ENCODE results near the gene EML4. TPM values are rescaled to one million over a fixed set of nuclear protein-coding genes. Genes with fewer than 3 reads are reported as not detected.

The EML4 gene
- total RNA-seq, 1 donor from 2014 or later, result 109 TPM

DNA sequence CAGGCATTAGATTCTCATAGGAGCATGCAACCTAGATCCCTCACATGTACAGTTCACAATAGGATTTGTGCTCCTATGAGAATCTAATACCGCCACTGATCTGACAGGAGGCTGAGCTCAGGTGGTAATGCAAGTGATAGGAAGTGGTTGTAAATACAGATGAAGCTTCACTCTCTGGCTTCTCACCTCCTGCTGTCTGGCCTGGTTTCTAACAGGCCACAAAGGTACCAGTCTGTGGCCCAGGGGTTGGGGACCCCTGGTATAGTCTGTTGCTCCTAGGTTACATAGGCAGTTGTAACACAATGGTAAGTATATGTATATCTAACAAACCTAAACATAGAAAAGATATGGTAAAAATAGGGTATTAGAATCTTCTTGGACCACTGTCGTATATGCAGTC lies 81.8 kb downstream of the EML4 start:
- peaks cover 24% of the 10 kb centered on the region for H3K4me1 ChIP-seq
- no peak overlapping the region for H3K27ac ChIP-seq
- intact Hi-C loops (cut with DNase I), result no loop called here
- peaks cover 9% of the 10 kb centered on the region for H3K36me3 ChIP-seq
- TF ChIP-seq, protein P1, sequence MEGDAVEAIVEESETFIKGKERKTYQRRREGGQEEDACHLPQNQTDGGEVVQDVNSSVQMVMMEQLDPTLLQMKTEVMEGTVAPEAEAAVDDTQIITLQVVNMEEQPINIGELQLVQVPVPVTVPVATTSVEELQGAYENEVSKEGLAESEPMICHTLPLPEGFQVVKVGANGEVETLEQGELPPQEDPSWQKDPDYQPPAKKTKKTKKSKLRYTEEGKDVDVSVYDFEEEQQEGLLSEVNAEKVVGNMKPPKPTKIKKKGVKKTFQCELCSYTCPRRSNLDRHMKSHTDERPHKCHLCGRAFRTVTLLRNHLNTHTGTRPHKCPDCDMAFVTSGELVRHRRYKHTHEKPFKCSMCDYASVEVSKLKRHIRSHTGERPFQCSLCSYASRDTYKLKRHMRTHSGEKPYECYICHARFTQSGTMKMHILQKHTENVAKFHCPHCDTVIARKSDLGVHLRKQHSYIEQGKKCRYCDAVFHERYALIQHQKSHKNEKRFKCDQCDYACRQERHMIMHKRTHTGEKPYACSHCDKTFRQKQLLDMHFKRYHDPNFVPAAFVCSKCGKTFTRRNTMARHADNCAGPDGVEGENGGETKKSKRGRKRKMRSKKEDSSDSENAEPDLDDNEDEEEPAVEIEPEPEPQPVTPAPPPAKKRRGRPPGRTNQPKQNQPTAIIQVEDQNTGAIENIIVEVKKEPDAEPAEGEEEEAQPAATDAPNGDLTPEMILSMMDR (IDR thresholded peaks at IDR 0.05), result no peak
- H3K4me3 ChIP-seq, result no peak overlapping the region
- DNase-seq, result no peak
- H3K9me3 ChIP-seq, result no peaks in the 10 kb centered on the region
- ATAC-seq, result no peak
- no peaks in the 10 kb centered on the region for H3K27me3 ChIP-seq (ENCODE audit: low read depth)

- no peak for ATAC-seq
- intact Hi-C loops (cut with DNase I), result no loop called here
- Histone ChIP-seq H3K4me3 (no peak overlapping the region), H3K27me3 (ENCODE audit: low read depth) (no peaks in the 10 kb centered on the region), H3K9me3 (no peaks in the 10 kb centered on the region), H3K4me1 (peaks cover 31% of the 10 kb centered on the region), H3K36me3 (no peaks in the 10 kb centered on the region), H3K27ac (no peak overlapping the region)
- no peak for DNase-seq
- TF ChIP-seq, protein P1 (IDR thresholded peaks at IDR 0.05), result no peak
Measured at GRCh38 chr2:42252464-42252863, 83.3 kb downstream of the EML4 start.

DNA sequence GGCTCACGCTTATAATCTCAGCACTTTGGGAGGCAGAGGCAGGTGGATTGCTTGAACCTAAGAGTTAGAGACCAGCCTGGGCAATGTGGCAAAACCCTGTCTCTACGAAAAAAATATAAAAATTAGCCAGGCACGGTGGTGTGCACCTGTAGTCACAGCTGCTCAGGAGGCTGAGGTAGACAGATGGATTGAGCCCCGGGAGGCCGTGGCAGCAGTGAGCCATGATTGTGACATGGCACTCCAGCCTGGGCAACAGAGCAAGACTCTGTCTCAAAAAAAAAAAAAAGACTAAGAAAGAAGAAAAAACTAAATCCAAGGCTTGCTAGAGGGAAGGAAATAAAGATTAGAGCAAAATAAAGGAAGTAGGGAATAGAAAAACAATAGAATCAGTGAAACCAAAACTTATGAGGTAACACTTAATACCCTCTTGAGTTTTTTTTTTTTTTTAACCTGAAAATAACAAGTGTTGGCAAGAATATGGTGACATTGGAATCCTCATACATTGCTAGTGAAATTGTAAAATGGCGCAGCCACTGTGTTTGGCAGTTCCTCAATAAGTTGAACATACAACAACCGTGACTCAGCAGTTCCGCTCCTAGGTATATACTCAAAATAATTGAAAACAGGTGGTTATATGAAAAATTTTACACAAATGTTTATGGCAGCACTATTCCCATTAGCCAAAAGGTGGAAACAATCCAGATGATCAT lies 85.2 kb downstream of the EML4 start:
- H3K36me3 ChIP-seq, result peaks cover 10% of the 10 kb centered on the region
- no peak overlapping the region for H3K27ac ChIP-seq
- H3K27me3 ChIP-seq (ENCODE audit: low read depth), result no peaks in the 10 kb centered on the region
- DNase-seq (no peak), ATAC-seq (no peak)
- H3K4me1 ChIP-seq, result peaks cover 25% of the 10 kb centered on the region
- TF ChIP-seq, protein P1 (IDR thresholded peaks at IDR 0.05), result no peak
- intact Hi-C loops (cut with DNase I), result no loop called here
- H3K4me3 ChIP-seq, result no peak overlapping the region
- no peaks in the 10 kb centered on the region for H3K9me3 ChIP-seq

DNA sequence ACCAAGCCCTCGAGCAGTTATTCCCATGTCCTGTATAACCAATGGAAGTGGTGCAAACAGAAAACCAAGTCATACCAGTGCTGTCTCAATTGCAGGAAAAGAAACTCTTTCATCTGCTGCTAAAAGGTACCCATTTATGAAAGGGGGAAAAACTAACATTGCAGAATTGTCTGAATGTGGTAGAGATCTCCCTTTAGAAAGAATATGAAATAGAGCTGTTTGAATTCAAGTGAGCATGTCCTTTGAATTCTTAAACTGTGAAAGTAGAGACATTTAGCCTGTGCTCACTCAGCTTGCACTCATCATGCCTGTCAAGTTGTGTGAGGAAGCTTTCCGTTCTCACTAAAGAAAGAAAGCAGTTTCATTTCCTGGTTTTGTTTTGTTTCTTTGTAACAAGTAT lies 87.4 kb downstream of the EML4 start:
- Histone ChIP-seq H3K9me3 (no peaks in the 10 kb centered on the region), H3K4me3 (no peak overlapping the region), H3K27ac (no peak overlapping the region), H3K36me3 (peaks cover 18% of the 10 kb centered on the region), H3K4me1 (peaks cover 11% of the 10 kb centered on the region), H3K27me3 (ENCODE audit: low read depth) (no peaks in the 10 kb centered on the region)
- ATAC-seq (no peak), DNase-seq (no peak)
- TF ChIP-seq, protein P1 (IDR thresholded peaks at IDR 0.05), result no peak
- intact Hi-C loops (cut with DNase I), result no loop called here

GRCh38 chr2:42261518-42262195 lies 92.5 kb downstream of the EML4 start:
- no peaks in the 10 kb centered on the region for H3K4me1 ChIP-seq
- H3K4me3 ChIP-seq, result no peak overlapping the region
- no peak overlapping the region for H3K27ac ChIP-seq
- H3K27me3 ChIP-seq (ENCODE audit: low read depth), result no peaks in the 10 kb centered on the region
- H3K36me3 ChIP-seq, result peaks cover 44% of the 10 kb centered on the region
- intact Hi-C loops (cut with DNase I), result no loop called here
- H3K9me3 ChIP-seq, result no peaks in the 10 kb centered on the region
- DNase-seq, result no peak
- TF ChIP-seq, protein P1 (IDR thresholded peaks at IDR 0.05), result no peak
- no peak for ATAC-seq
